ENCODE data around the gene JAG1. TPM values are rescaled to one million over a fixed set of nuclear protein-coding genes. Genes with fewer than 3 reads are reported as not detected.
"Not testable (repeated sequence)": the region's sequence is repeated elsewhere in the genome, so short reads cannot be mapped to it uniquely, and the experiment has no call there.

The JAG1 gene
- polyA plus RNA-seq, 1 donor from 2014 or later = 9.0 TPM

DNA sequence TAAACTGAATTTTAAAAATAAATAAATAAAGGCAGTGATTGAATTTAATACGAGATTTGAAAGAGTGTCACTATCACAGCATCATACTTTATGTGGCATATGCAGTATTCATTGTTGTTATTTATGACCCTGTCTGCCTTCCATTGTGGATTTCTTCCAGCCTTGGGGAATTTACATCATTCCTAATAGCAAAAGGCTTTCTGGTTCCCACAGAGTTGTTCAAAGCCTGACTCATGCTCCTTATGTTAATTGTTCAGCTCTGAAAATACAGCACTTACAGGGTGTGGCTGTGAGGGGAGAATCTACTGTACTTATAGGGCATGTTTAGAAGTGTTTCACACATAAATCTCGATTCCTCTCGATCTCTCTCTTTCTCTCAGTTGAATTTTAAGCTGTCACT lies 54.4 kb downstream of the JAG1 start:
- Histone ChIP-seq H3K27me3 (ENCODE audit: insufficient read depth, low read depth, low read length) (no peaks in the 10 kb centered on the region), H3K27ac (ENCODE audit: low read length) (no peak overlapping the region), H3K79me2 (replicated peaks; ENCODE audit: insufficient read depth, low read length) (no peaks in the 10 kb centered on the region), H3F3A (ENCODE audit: insufficient read depth, low read length, poor library complexity, severe bottlenecking) (no peaks in the 10 kb centered on the region), H2AFZ (ENCODE audit: low read depth, low read length) (no peak overlapping the region), H4K20me1 (ENCODE audit: insufficient read depth) (no peaks in the 10 kb centered on the region), H3K4me2 (ENCODE audit: low read length) (no peak overlapping the region), H3K4me3 (ENCODE audit: low read length) (no peak overlapping the region), H3K9me2 (ENCODE audit: insufficient read depth, low read length) (no peaks in the 10 kb centered on the region), H3K36me3 (ENCODE audit: insufficient read depth, low read length) (no peaks in the 10 kb centered on the region), H3K9me3 (ENCODE audit: low read length) (no peaks in the 10 kb centered on the region), H3K9ac (ENCODE audit: low read length) (no peak overlapping the region)
- TF ChIP-seq EZH2 (IDR thresholded peaks at IDR 0.05; ENCODE audit: borderline replicate concordance, insufficient read depth, low read length, poor library complexity, severe bottlenecking) = no peak
- TF ChIP-seq EP300 (conservative IDR thresholded peaks at IDR 0.05; ENCODE audit: poor library complexity, severe bottlenecking) = no peak
- peak; percentile 48 for TF ChIP-seq REST (IDR thresholded peaks at IDR 0.05; ENCODE audit: borderline replicate concordance)

DNA sequence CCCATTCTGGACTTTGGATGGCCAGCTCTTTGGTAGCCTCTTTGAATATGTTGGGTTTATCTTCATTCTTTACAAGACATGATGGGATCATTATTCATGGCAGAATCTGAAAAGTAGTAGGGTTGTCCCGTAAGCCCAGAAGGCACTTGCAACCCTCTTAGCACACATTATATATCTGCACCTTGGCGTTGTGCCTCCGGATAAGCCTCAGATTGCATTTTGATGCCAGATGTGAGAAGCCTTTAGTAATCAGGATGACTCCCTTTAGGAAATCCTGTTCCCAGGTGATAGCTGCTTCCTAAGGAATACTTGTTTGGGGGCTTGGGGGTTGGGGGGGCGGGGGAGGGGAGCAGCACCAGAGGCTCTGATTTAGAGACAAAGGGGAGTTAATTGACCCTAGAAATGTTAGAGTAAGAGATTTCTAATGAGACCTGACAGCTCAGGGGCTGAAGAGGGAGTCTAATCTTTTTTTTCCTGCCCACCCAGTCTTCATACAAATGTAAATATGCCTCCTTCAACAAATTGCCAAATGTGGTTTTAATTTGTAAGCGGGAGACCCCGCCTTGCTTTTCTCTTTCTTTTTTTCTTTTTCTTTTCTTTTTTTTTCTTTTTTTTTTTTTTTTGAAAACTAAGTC lies 55.1 kb downstream of the JAG1 start:
- no peak for TF ChIP-seq EZH2 (IDR thresholded peaks at IDR 0.05; ENCODE audit: borderline replicate concordance, insufficient read depth, low read length, poor library complexity, severe bottlenecking)
- no peak for TF ChIP-seq POLR2AphosphoS5 (IDR thresholded peaks at IDR 0.05)
- Histone ChIP-seq H3K79me2 (replicated peaks; ENCODE audit: insufficient read depth, low read length) (no peaks in the 10 kb centered on the region), H3K27ac (ENCODE audit: low read length) (no peak overlapping the region), H3K36me3 (ENCODE audit: insufficient read depth, low read length) (no peaks in the 10 kb centered on the region), H3F3A (ENCODE audit: insufficient read depth, low read length, poor library complexity, severe bottlenecking) (no peaks in the 10 kb centered on the region), H3K9me2 (ENCODE audit: insufficient read depth, low read length) (no peaks in the 10 kb centered on the region), H3K9me3 (ENCODE audit: low read length) (no peaks in the 10 kb centered on the region), H3K9ac (ENCODE audit: low read length) (no peak overlapping the region), H3K27me3 (ENCODE audit: insufficient read depth, low read depth, low read length) (no peaks in the 10 kb centered on the region), H2AFZ (ENCODE audit: low read depth, low read length) (no peak overlapping the region), H4K20me1 (ENCODE audit: insufficient read depth) (no peaks in the 10 kb centered on the region), H3K4me2 (ENCODE audit: low read length) (no peak overlapping the region), H3K4me3 (ENCODE audit: low read length) (no peak overlapping the region)

GRCh38 chr20:10617549-10618133 lies 56.2 kb downstream of the JAG1 start:
- H3K36me3 ChIP-seq (ENCODE audit: insufficient read depth, low read length); H3K9me2 ChIP-seq (ENCODE audit: insufficient read depth, low read length); H3K9me3 ChIP-seq (ENCODE audit: low read length); H3K79me2 ChIP-seq (replicated peaks; ENCODE audit: insufficient read depth, low read length); H3K4me2 ChIP-seq (ENCODE audit: low read length); H3F3A ChIP-seq (ENCODE audit: insufficient read depth, low read length, poor library complexity, severe bottlenecking); H3K4me3 ChIP-seq (ENCODE audit: low read length); H4K20me1 ChIP-seq (ENCODE audit: insufficient read depth); H3K27ac ChIP-seq (ENCODE audit: low read length); H3K27me3 ChIP-seq (ENCODE audit: insufficient read depth, low read depth, low read length); H3K9ac ChIP-seq (ENCODE audit: low read length); H2AFZ ChIP-seq (ENCODE audit: low read depth, low read length): not testable (repeated sequence)

GRCh38 chr20:10616212-10616611 lies 57.6 kb downstream of the JAG1 start:
- H3K79me2 ChIP-seq (replicated peaks; ENCODE audit: insufficient read depth, low read length) = no peaks in the 10 kb centered on the region
- H3K27ac ChIP-seq (ENCODE audit: low read length) = no peak overlapping the region
- H4K20me1 ChIP-seq (ENCODE audit: insufficient read depth) = no peaks in the 10 kb centered on the region
- no peaks in the 10 kb centered on the region for H3K36me3 ChIP-seq (ENCODE audit: insufficient read depth, low read length)
- H3K27me3 ChIP-seq (ENCODE audit: insufficient read depth, low read depth, low read length) = no peaks in the 10 kb centered on the region
- H3K4me2 ChIP-seq (ENCODE audit: low read length) = no peak overlapping the region
- no peak overlapping the region for H3K4me3 ChIP-seq (ENCODE audit: low read length)
- no peaks in the 10 kb centered on the region for H3K9me2 ChIP-seq (ENCODE audit: insufficient read depth, low read length)
- H3F3A ChIP-seq (ENCODE audit: insufficient read depth, low read length, poor library complexity, severe bottlenecking) = no peaks in the 10 kb centered on the region
- no peak overlapping the region for H3K9ac ChIP-seq (ENCODE audit: low read length)
- no peaks in the 10 kb centered on the region for H3K9me3 ChIP-seq (ENCODE audit: low read length)
- no peak overlapping the region for H2AFZ ChIP-seq (ENCODE audit: low read depth, low read length)
- TF ChIP-seq TAF1 (IDR thresholded peaks at IDR 0.05; ENCODE audit: low read depth) (no peak), RAD21 (conservative IDR thresholded peaks at IDR 0.05) (no peak), CTCF (IDR thresholded peaks at IDR 0.05; ENCODE audit: poor library complexity, severe bottlenecking) (no peak), EP300 (conservative IDR thresholded peaks at IDR 0.05; ENCODE audit: poor library complexity, severe bottlenecking) (no peak), EZH2 (IDR thresholded peaks at IDR 0.05; ENCODE audit: borderline replicate concordance, insufficient read depth, low read length, poor library complexity, severe bottlenecking) (no peak), MXI1 (conservative IDR thresholded peaks at IDR 0.05; ENCODE audit: poor library complexity, severe bottlenecking) (no peak), REST (IDR thresholded peaks at IDR 0.05; ENCODE audit: borderline replicate concordance) (no peak), POLR2AphosphoS5 (IDR thresholded peaks at IDR 0.05) (no peak)

All from neural cell (in vitro differentiated cells).